HG03045 (cell line): ENCODE measurements around the gene CCL28.
"Not testable (repeated sequence)": the region's sequence is repeated elsewhere in the genome, so short reads cannot be mapped to it uniquely, and the experiment has no call there.

Experiments
- ATAC-seq: cut with Tn5 transposase; IDR thresholded peaks from one replicate; pipeline ENCODE4 v1.9.1; 2021; ENCODE audit warnings: mild to moderate bottlenecking, moderate library complexity; ENCODE audit not compliant: unreplicated experiment

CCL28 gene

DNA sequence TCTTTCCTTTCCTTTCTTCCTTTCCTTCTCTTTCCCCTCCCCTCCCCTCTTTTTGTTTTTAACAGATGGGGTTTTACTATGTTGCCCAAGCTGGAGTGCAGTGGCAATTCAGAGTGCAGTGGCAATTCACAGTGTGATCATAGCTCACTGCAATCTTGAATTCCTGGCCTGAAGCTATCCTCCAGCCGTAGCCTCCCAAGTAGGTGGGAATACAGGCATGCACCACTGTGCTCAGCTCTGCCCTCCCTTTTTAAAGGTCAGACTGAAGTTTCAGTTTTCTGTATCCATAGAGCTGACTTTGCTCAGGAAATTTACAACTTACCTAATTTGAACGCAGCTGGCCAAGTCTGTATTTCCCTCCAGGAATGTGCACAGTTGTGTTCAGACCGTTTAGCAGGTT, 696 bp downstream of the CCL28 start:
- ATAC-seq: no peak

DNA sequence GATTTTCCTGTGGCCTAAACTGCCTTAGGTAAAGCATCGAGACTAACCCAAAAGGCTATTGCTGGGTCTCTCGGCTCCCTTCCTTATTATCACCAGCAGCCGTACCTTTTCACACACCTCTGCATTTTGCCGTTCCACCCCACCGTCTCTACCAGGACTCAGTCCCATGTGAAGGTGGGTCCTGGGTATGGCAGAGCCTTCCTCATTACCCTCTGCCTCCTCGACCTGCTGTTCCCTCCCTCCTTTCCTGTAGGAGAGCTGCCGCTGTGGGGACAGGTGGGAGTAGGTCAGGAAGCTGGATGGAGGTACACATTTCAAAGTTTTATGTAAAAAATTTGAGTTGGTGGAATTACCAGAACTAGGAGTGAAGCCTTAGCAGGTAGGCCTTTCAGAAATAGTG, 1.8 kb downstream of the CCL28 start:
- no peak for ATAC-seq

GRCh38 chr5:43409809-43410271, 2.4 kb downstream of the CCL28 start:
- ATAC-seq: no peak

GRCh38 chr5:43402524-43403066, 9.6 kb downstream of the CCL28 start:
- not testable (repeated sequence) for ATAC-seq

- no peak for ATAC-seq
Measured at GRCh38 chr5:43401827-43402226, 10.4 kb downstream of the CCL28 start.

GRCh38 chr5:43400082-43400481, 12.1 kb downstream of the CCL28 start:
- no peak for ATAC-seq

GRCh38 chr5:43396762-43397304, 15.4 kb downstream of the CCL28 start:
- peak; percentile 97 for ATAC-seq

GRCh38 chr5:43390471-43390870, 21.7 kb downstream of the CCL28 start:
- no peak for ATAC-seq

- ATAC-seq: no peak
Measured at GRCh38 chr5:43389679-43390329, 22.4 kb downstream of the CCL28 start.

- ATAC-seq: no peak
Measured at GRCh38 chr5:43386960-43387362, 25.2 kb downstream of the CCL28 start.

DNA sequence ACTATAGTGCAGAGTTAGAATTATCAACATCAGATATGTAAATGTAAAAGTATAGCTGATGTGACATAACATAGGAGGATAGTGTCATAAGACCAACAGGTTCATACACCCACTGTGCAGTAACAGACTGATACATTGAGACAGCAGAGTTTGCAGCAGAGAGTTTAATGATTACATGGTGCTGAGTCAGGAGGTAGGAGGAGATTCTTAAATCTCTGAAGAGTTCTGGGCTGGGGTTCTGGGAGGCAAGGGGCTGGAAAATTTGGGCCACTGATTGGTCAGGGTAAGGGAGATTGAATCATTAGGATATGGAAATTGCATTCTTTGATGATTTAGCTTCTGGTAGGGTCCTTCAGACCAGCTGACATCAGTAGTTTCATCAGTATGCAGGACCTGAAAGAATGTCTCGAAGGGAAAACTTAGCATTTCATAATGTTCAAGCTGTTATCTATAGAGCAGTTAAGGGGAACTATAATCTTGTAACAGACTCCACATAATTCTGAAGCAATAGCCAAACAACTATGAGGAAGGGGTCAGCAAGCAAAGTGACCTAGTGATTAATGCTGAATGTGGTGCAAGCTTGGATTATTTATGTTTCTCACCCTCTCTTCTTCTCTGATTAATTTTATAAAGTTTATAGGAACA, 35.6 kb downstream of the CCL28 start:
- no peak for ATAC-seq

GRCh38 chr5:43371821-43372220, 40.4 kb downstream of the CCL28 start:
- no peak for ATAC-seq

DNA sequence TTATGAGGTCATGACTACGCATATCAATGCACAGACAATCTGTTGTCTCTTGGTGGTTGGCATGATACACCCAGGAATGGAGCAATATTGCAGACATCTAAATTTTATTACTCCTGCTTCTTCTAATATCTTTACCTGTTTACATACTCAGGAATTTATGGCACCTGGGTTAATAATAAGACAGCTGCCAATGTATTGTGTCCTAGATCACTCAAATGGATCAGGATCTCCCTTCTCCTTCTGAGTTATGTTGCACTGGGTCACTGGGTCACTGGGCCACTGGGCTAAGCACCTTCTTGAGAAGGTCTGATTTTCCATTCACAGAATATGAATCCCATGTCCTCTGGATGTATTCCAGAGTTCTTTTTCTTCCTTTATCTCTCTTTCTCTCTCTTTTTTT, 41.8 kb downstream of the CCL28 start:
- no peak for ATAC-seq

- ATAC-seq: no peak
Measured at GRCh38 chr5:43369651-43370050, 42.5 kb downstream of the CCL28 start.

DNA sequence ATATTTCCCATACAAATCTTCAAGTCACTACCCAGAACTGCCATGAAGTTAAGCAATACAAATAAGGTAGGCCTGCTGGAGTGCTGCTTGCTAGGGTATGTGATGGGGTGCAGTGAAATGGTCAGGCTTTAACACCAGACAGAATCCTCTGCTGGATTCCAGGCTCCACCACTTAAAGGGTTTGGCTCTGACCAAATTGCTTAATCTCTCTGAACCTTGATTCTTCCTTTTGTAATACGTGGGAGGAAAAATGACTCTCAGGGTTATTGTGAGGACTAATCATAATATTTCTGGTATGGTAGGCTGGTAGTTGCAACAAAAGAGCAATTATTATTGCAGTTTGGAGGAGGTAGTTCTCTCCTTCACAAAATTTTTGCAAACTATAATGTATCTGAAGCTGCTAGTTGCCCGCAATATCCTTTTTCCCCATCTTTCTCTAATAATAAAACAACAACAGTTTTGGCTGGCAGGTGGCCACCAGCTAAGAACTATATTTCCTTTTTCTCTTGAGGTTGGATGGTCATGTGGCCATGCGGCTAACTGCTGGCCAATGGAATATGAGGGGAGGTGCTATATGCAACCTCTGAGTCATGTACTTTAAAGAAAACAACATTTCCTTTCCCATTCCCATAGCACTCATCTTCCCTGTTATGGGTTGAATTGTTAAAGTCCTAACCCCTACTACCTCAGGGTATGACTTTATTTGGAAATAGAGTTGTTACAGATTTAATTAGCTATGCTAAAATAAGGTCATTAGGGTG, 44.1 kb downstream of the CCL28 start:
- no peak for ATAC-seq

DNA sequence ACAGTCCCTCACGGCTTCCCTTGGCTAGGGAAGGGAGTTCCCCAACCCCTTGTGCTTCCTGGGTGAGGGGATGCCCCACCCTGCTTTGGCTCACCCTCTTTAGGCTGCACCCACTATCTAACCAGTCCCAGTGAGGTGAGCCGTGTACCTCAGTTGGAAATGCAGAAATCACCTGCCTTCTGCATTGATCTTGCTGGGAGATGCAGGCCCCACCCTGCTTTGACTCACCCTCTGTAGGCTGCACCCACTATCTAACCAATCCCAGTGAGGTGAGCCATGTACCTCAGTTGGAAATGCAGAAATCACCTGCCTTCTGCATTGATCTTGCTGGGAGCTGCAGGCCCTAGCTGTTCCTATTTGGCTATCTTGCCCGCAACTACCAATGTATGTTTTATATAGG, 44.7 kb downstream of the CCL28 start:
- no peak for ATAC-seq

DNA sequence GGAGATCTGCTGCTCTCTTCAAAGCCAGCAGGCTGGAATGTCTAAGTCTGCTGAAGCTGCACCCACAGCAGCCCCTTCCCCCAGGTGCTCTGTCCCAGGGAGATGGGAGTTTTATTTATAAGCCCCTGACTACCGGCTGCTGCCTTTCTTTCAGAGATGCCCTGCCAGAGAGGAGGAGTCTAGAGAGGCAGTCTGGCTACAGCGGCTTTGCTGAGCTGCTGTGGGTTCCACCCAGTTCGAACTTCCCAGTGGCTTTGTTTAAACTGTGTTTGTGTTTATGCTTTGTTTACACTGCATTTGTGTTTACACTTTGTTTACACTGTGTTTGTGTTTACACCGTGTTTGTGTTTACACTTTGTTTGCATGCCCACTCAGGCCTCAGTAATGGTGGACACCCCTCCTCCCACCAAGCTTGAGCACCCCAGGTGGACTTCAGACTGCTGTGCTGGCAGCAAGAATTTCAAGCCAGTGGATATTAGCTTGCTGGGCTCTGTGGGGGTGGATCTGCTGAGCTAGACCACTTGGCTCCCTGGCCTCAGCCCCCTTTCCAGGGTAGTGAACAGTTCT, 45.4 kb downstream of the CCL28 start:
- not testable (repeated sequence) for ATAC-seq

GRCh38 chr5:43365155-43365554, 47.0 kb downstream of the CCL28 start:
- not testable (repeated sequence) for ATAC-seq

DNA sequence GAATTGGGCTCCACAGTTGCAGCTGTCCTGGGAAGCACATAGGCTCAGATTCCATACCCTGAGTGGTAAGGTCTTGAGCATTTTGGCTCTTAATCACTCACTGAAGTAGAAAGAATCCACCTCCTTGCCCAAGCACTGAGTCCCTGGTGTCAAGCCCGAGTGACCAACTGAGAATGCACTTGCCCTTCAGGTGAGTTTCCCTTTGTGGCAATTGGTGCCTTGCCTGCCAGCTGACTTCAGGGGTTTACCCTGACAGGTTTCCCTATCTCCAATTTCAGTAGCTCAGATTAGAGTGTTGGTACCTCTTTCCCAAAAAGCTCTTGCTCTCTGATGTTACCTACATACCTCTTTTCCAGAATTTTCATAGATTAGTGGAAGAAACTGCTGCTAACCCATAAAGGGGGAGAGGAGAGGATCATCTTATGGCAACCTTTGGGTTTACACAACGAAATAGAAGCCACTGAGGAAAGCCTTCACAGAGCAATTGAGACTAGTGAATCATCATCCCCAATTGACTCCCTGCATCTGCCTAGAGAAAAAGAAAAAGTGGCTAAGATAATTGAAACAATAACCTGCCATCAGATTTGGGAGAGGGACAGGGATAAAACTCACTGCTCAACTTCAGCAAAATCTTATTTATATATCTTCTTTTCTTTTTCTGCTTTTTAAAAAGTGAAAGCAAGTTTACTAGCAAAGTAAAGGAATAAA, 48.6 kb downstream of the CCL28 start:
- ATAC-seq: no peak

- no peak for ATAC-seq
Measured at GRCh38 chr5:43362725-43363435, 49.3 kb downstream of the CCL28 start.
